Muscle layer of colon (tissue), 2 donors: Measurements from ENCODE around the gene PEX14.

Source experiments
- H3K27ac ChIP-seq: one replicate; pipeline ENCODE4 v1.7.0; 2013; ENCODE audit warnings: low read depth, mild to moderate bottlenecking, low read length, moderate library complexity
- H3K27me3 ChIP-seq, 2 donors: one replicate each; pipeline ENCODE4 v1.7.0; 2013; ENCODE audit warnings: low read length in 2 of 2, mild to moderate bottlenecking in 2 of 2; ENCODE audit not compliant: insufficient read depth in 2 of 2, control insufficient read depth in 1 of 2
- H3K36me3 ChIP-seq: one replicate; pipeline ENCODE4 v1.7.0; 2013; ENCODE audit warnings: mild to moderate bottlenecking, low read length; ENCODE audit not compliant: insufficient read depth
- H3K4me1 ChIP-seq: one replicate; pipeline ENCODE4 v1.7.0; 2013; ENCODE audit warnings: mild to moderate bottlenecking, low read length; ENCODE audit not compliant: insufficient read depth
- H3K4me3 ChIP-seq, 2 donors: one replicate each; pipeline ENCODE4 v1.7.0; 2013; ENCODE audit warnings: low read length in 2 of 2, low read depth in 1 of 2, mild to moderate bottlenecking in 1 of 2, moderate library complexity in 1 of 2
- H3K9ac ChIP-seq: one replicate; pipeline ENCODE4 v1.7.0; 2013; ENCODE audit warnings: low read length
- H3K9me3 ChIP-seq: one replicate; pipeline ENCODE4 v1.7.0; 2013; ENCODE audit warnings: mild to moderate bottlenecking, low read length
- donor health status: abdominal sarcoma.
- donor health status: Adenocarcinoma of cecum.

PEX14 gene

GRCh38 chr1:10538646-10539355, 64.1 kb downstream of the PEX14 start:
- Histone ChIP-seq H3K36me3 (peaks cover 3% of the 10 kb centered on the region), H3K4me1 (peaks cover 28% of the 10 kb centered on the region), H3K27me3 (no peaks in the 10 kb centered on the region), H3K9ac (no peak overlapping the region), H3K9me3 (no peaks in the 10 kb centered on the region), H3K4me3 (no peak overlapping the region), H3K27ac (peak overlapping the region; percentile 79)

DNA sequence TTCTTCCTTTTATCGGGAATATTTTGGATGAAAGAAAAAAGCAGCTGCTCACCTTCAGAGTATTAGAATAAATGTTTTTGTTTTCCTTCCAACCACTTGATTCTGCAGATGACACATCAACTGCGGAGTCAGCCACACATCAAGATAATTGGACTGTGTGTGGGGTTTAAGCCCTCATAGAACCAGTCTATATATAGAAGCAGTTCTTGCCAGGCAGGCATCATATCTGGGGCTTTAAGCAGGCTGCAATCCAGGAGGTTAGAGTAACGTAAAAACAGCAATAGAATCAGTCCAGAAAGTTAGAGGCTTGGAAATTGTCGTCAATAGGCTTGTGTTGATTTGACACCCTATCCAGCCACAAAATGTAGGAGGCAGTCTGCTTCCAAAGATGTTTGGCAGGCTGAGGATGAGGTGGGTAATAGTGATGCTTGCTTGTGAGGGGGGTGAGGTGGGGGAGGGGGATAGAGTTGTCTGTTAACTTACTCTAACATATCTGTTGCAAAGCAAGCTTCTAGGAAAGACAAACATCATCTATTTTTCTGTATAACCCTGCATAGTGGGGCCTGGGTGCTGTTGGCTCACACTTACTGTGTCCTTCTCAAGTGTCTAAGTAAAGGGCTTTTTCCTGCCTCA, 64.8 kb downstream of the PEX14 start:
- H3K4me3 ChIP-seq, result peak overlapping the region in 1 of 2 donors; percentile 16
- H3K36me3 ChIP-seq, result peaks cover 3% of the 10 kb centered on the region
- peak overlapping the region; percentile 79 for H3K27ac ChIP-seq
- H3K9ac ChIP-seq, result peak overlapping the region; percentile 24
- H3K27me3 ChIP-seq, result no peaks in the 10 kb centered on the region
- no peaks in the 10 kb centered on the region for H3K9me3 ChIP-seq
- peaks cover 28% of the 10 kb centered on the region for H3K4me1 ChIP-seq

- peaks cover 28% of the 10 kb centered on the region for H3K4me1 ChIP-seq
- peak overlapping the region in 1 of 2 donors; percentile 16 for H3K4me3 ChIP-seq
- peaks cover 3% of the 10 kb centered on the region for H3K36me3 ChIP-seq
- H3K9me3 ChIP-seq, result no peaks in the 10 kb centered on the region
- H3K9ac ChIP-seq, result no peak overlapping the region
- no peaks in the 10 kb centered on the region for H3K27me3 ChIP-seq
- H3K27ac ChIP-seq, result no peak overlapping the region
Measured at GRCh38 chr1:10540277-10541005, 65.7 kb downstream of the PEX14 start.

GRCh38 chr1:10541286-10541685, 66.5 kb downstream of the PEX14 start:
- no peaks in the 10 kb centered on the region for H3K27me3 ChIP-seq
- H3K27ac ChIP-seq, result no peak overlapping the region
- H3K4me1 ChIP-seq, result peaks cover 28% of the 10 kb centered on the region
- peaks cover 3% of the 10 kb centered on the region for H3K36me3 ChIP-seq
- no peak overlapping the region for H3K4me3 ChIP-seq
- no peaks in the 10 kb centered on the region for H3K9me3 ChIP-seq
- no peak overlapping the region for H3K9ac ChIP-seq

- H3K27ac ChIP-seq, result no peak overlapping the region
- no peak overlapping the region for H3K4me3 ChIP-seq
- H3K27me3 ChIP-seq, result no peaks in the 10 kb centered on the region
- peaks cover 21% of the 10 kb centered on the region for H3K4me1 ChIP-seq
- no peak overlapping the region for H3K9ac ChIP-seq
- H3K36me3 ChIP-seq, result no peaks in the 10 kb centered on the region
- H3K9me3 ChIP-seq, result no peaks in the 10 kb centered on the region
Measured at GRCh38 chr1:10544239-10544638, 69.5 kb downstream of the PEX14 start.

DNA sequence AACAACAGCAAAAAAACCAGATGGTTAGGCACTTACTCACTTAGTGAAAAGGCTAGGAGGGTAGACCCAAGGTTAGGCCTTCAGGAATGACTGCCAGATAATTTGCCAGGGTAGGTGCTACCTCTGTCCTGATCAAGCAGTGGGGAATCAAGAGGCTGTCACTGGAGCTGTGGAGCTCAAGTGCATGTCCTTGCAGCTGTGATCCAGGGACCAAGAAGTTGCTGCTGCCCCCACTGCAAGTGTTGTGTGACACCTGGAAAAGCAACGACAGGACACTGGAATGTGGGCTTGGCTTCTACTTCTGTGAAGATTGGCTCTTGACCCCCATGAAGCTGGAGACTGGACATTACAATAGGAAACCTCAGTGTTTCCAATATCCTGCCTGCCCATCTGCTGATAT, 72.1 kb downstream of the PEX14 start:
- H3K4me3 ChIP-seq, result no peak overlapping the region
- no peaks in the 10 kb centered on the region for H3K4me1 ChIP-seq
- H3K27me3 ChIP-seq, result no peaks in the 10 kb centered on the region
- H3K9me3 ChIP-seq, result no peaks in the 10 kb centered on the region
- H3K36me3 ChIP-seq, result no peaks in the 10 kb centered on the region
- no peak overlapping the region for H3K9ac ChIP-seq
- no peak overlapping the region for H3K27ac ChIP-seq

DNA sequence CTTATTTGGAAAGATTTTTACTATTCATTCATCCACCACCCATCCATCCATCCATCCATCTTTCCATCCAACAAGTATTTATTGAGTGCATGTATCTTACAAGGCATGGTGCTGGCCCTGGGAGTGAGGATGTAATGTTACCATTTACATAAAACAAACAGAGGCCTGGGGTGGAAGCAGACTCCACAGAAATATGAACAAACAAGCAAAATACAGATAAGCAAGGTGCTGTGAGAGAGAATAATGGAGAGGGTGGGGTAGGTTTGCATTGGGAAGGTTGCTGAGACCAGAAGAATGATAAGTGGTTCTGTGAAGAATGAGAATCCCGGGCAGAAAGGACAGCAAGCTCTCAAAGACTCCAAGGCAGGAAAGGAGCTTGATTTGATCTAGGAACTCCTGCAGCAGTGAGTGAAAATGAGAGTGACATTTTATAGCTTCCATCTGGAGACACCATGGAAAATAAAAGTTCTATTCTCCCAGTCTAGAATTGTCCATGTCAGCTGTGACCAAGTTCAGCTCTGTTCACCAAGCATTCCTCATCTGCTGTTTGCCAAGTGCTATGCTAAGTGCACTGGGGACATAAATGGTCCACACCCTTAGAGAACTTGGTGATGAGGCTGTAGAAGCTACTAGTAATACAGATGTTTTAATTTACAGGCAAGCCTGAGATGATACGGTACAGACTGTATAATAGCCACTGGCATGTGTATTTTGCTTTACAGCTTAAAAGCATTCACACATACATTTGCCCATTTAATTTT, 75.3 kb downstream of the PEX14 start:
- Histone ChIP-seq H3K4me1 (no peaks in the 10 kb centered on the region), H3K4me3 (no peak overlapping the region), H3K27ac (no peak overlapping the region), H3K27me3 (no peaks in the 10 kb centered on the region), H3K36me3 (no peaks in the 10 kb centered on the region), H3K9me3 (no peaks in the 10 kb centered on the region), H3K9ac (no peak overlapping the region)

DNA sequence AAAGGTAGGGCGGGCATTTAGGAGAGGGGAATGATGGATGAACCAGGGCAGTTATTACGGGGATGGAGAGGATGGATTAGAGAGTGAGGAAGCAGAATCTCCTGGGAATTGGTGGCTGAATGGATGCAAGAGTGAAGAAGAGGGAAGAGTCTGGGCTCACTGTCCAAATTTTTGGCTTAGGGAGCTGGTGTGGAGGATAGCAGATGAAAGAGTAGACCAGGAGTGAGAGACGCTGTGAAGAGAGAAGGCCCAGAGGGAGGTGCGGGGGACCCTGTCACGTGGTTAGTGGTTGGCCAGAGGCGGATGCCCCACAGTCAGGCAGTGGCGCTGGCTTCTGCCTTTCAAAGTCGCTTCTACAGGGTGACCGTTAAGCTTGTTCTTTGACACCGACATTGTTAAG, 78.4 kb downstream of the PEX14 start:
- H3K27ac ChIP-seq, result no peak overlapping the region
- H3K4me3 ChIP-seq, result no peak overlapping the region
- no peaks in the 10 kb centered on the region for H3K4me1 ChIP-seq
- H3K9ac ChIP-seq, result no peak overlapping the region
- H3K27me3 ChIP-seq, result no peaks in the 10 kb centered on the region
- H3K36me3 ChIP-seq, result no peaks in the 10 kb centered on the region
- H3K9me3 ChIP-seq, result no peaks in the 10 kb centered on the region

GRCh38 chr1:10555635-10556429, 81.1 kb downstream of the PEX14 start:
- Histone ChIP-seq H3K9me3 (no peaks in the 10 kb centered on the region), H3K27me3 (no peaks in the 10 kb centered on the region), H3K9ac (no peak overlapping the region), H3K4me1 (no peaks in the 10 kb centered on the region), H3K27ac (no peak overlapping the region), H3K4me3 (no peak overlapping the region), H3K36me3 (no peaks in the 10 kb centered on the region)

- no peaks in the 10 kb centered on the region for H3K4me1 ChIP-seq
- no peak overlapping the region for H3K9ac ChIP-seq
- no peak overlapping the region for H3K27ac ChIP-seq
- H3K36me3 ChIP-seq, result no peaks in the 10 kb centered on the region
- no peaks in the 10 kb centered on the region for H3K27me3 ChIP-seq
- H3K9me3 ChIP-seq, result no peaks in the 10 kb centered on the region
- no peak overlapping the region for H3K4me3 ChIP-seq
Measured at GRCh38 chr1:10556430-10557005, 81.8 kb downstream of the PEX14 start.
